NCI-H2029 treated with DMSO at 0.1 percent for 48 hours (cell line): Measurements from ENCODE around the gene FOXO3.

Experiments
- DNase-seq: peaks from one replicate; lab custom pipeline; 2025; lab: John Stamatoyannopoulos, UW

Gene FOXO3

DNA sequence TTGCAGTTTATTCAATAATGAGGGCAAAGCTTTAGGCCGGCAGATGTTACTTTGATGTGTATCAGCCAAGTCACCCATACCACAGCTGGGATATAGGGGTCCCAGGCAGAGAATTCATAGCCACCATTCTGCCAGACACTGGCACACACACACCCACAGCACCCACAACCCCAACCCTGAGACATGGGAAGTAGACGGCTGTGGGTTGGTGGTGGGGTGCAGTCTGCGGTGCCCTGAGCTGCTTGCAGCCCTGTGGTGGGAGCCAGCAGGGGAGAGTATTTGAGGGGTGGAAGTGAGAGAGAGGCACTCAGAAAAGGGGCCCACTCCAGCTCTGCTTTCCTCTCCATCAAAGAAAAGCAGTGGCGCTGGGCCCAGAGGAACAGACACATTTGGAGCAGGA lies 125.3 kb downstream of the FOXO3 start:
- DNase-seq = no peak

DNA sequence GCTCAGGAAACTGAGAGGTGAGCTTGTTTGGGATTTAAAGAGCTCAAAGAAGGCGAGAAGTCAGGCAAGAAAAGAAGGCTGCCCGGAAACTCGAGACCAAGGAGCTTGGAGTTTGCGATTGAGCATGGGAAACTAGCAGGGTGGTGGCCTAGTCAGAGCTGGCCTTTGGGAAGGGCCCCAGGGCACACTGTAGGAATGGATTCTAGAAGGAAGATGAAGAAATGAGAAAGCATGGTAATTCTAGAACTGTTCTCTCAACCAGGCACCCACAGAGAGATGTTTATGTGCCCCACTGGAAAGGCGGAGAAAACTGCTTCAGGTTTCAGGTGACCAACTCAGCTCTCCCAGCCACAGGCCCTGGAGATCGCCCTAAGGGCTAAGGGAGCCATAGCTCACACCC lies 126.2 kb downstream of the FOXO3 start:
- no peak for DNase-seq

DNA sequence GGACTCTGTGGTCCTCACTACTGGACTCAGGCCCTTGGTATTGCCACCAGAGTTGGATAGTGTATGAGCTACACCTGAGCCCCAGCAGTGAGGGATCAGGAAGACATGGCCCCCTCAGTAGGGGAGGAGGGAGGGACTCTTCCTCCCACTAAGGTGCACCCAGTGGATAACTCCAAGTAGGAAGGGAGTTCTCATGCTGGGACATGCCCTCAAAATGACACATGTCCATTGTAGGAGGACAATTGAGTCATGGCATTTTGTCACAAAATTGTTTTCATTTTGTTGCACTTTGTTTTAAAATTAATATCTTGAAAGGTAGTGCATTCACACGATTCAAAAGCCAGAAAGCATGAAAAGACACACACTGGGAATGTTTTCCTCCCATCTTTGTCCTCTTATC lies 127.2 kb downstream of the FOXO3 start:
- DNase-seq = no peak

DNA sequence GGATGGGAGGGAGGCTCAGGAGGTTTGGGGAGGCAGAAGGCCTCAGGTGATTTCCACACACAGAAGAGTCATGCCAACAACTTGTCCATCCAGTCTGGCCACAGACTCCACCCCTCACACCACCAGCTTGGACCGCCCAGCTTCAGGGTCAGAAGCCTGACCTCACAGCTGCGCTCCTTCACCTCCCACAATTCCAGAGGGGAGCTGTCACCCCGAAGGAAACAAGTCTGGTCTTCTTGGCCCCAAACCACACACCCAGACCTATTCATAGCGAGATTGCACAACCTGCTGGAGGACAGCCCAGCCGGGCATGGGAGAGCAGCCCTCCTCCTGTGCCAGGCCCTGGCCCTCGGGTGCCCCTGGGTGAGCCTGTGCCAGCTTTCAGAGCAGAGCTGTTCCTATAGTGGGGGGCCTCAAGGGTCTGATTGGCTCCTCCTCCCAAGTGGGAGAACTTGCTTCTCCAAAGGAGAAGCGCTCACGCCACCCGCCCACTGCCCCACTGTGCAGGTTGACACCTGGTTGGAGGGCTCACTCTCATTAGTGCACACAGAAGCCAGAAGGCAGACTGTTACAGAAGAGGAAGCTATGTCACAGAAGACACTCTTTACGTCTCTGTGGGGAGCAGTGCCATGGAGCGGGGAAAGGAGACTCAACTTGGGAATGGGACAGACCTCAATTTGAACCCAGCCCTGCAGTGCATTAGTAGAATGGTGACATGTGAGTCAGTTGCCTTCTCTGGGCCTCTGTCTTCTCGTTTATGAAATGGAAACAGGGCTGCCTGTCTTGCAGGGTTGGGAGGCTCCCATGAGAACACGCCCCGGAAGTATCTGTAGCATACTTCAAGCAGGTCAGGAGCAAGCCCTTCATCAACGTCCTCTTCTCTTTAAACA lies 128.8 kb downstream of the FOXO3 start:
- no peak for DNase-seq

DNA sequence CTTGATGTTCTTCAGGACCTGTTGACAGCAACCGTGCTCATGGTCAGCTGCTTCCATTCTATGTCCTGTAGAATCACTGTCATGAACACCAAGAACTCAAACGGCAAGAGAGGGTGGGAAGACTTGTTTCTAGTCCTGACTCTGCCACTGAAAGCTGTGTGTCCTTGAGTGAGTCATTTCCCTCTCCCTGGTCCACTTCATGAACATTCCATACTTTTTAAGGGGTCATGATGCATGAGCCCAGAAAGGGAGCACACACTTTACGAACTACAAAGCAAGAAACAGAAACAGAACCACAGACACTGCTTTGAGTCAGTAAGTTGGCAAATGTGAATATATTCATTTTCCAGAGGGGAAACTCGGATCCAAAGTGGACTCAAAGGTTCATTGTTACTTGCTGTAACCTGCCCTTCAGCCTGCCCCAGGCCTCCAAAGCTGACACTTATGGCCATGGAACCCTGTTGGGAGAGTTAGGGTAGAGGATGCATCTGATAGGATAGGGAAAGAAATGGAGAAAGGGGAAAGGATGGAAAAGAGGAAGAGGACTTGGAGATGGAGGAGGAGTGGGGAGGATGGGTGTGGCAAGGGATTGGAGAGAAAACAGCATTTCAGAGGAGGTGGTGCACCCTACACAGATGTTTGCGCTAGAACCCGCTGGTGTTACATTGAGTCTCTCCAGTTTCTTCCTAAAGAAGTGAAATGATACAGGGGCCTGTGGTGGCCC lies 129.8 kb downstream of the FOXO3 start:
- no peak for DNase-seq

DNA sequence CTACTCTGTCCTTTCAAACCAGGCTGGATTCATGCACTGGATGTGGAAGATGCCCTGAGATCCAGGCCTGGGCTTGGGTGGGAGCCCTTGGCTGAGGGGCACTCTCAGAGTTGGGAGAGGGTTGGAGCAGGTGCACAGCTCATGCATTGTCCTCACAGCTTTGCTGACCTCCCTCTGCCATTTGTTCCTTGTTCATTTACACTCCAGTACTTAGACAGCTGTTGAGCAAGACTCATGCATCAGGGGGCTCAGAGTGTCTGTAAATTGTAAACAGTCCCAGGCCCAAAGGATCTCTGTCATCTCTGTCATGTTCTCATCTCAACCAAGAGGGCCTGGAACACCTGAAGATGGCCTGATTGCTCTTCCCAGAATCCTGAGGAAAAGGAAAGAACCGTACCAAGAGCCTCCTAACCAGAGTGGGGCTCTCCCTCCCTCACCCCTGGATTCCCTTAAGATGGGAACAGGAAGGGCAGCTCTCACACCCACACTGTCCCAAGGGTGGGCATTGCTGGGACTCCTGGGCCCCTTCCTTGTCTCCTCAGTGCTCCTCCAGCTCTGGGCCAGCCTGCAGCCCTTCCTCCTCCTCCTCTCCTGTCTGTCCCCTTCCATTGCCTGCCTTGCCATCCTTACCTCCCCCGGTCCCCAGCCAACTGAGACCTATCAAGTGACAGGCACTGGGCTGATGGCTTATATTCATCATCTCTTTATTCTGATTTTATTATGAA lies 132.9 kb downstream of the FOXO3 start:
- no peak for DNase-seq

DNA sequence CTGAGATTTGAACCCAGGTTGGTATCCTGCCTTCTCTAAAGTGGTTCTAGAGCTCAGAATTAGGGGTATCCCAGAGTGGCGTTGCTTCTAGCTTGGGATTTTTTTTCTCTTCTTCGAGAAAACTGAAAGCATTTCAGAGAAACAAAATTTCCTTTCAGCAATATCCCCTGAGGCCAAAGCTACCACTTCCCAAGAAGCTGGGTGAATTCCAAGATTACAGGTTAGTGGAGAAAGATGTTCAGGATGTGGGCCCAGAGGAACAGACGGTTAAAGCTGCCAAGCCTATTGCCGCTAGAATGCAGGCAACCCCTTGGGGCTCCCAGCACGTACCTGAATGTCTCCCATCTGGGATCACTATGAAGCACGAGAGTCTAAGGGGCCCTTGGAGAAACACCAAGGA lies 134.1 kb downstream of the FOXO3 start:
- no peak for DNase-seq

DNA sequence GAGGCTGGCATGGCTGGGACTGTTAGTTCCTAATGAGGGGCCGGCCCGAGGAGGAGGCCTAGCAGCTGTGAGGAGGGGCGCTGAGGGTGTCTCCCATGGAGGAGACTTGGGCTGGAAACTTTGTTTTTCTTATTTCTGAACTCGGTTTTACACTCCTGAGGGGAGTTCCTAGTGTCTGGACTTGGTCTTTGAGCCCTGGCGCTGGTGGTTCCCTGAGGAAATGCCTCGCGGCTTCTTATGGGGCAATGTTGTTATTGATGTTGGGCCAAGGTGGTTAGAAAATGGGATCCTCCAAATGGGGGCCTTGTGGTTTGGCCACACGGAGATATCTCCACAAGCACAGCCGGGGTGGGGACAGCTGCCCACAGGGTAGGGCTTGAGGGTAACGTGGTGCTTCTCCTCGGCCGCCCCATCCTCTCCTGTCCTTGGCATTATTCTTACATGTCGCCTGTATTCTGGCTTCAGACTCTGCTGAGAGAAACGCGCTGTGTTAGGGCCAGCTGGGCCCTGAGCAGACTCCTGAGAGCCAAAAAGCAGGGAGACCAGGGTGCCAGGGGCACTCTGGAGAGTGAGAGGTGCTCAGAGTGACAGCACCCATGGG lies 136.9 kb downstream of the FOXO3 start:
- no peak for DNase-seq

DNA sequence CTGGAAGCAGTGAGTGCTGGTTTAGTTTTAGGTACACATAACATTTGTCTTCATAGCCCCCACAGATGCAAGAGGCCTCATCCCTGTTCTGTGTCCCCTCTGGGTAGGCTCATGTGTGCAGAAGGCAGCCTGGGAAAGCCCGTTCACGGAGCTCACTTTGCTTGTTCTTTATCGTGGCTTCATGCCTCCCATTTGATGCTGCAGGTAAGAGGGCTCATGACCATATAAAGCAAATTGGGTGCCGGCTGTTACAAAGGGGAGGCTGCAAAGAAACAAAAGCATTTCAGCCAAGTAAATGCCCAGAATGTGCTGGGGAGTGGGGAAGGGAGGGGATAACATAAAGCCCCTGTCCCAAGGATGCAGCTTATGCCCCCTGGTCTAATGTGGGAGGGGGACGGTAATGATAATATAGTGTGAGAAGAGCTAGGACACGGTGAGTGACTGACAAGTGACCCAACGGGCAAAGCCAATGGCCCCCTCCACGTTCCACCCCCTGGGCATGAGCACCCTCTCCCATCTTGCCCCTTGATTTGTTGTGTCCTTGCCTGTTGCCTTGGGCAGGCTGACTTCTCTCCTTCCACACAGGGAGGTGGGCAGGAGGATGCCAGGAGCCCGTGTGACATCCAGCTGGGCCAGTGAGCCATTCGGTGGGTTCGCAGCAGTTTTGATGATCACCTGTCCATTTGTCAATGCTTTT lies 138.0 kb downstream of the FOXO3 start:
- no peak for DNase-seq

DNA sequence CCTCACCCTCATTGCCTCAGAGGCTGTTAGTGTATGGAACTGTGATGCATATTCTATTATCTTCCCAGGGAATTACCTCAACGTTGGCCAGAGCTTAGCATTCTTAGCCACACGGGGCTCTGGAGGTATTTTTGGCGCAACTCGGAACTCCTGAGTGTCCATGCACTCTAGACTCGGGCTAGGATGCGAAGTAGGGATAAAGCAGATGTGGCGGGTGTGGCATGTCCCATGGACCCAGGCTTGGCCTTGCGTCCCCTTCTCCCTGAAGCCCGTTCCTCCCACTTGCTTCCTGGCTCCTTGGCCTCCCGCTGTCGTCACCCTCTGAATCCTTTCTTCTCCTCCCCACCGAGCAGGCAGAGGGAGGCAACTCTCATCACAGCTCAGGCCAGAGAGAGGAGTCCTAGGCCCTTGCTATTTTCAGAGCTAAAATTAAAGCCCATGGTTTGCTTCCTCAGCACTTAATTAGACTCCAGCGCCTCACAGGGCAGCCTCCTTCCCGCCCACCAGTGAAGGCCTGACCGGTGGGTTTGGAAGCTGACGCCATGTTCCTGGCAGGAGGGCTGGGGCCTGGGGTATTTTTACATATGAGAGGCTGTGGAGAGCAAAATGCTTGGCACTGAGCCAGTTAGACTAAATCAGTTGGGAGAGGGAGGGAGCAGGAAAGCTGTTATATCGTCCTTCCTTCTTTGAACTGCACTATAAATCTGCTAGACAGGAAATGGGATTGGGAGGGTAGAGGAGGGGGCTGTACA lies 138.7 kb downstream of the FOXO3 start:
- DNase-seq = peak; percentile 51

DNA sequence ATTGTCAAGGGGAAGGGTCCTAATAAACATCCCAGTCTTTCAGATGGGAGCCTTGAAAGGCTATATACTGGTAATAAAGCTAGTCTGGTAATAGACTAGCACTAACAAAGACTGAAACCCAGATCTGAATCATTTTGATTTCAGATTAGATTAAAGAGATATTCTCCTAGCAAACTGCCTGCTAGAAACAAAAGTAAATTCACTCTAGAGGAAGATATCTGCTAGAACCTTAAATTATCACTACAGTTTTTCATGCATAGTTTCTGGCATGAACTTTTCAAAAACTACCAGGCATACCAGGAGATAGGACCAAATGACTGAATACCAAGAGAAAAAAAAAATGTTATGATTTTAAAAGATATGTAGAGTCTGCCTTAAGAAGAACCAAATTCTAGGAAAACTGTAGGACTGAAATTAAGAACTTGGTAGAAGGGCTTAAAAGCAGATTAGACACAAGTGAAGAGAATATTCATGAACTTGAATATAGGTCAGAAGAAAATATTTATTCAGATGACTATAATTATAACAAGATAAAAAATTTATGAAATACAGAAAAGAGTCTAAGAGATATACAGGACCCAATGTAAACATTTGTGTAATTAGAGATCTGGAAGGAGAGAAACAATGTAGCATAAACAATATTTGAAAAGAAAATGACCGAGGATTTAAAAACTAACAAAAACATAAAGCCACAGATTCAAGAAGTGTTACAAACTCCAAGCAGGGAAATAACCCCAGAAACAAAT lies 141.6 kb downstream of the FOXO3 start:
- no peak for DNase-seq

DNA sequence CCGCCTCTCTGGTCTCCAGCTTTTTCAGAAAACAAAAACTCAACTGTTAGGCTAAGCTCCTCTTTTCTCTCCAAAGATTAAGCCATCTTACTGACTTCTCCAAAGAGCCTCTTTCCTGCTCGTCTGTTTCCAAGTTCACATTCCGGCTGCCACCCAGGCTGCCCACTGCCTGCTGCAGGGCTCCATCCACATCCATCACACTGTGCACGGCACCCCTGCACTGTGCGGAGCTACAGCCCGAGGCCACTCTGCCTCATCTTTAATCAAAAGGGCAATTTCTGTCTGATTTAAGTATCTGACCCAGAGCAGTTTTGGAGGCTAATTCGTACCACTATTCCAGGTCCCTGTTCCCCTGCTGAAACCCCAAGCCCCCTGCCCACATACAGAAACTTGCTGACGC lies 145.9 kb downstream of the FOXO3 start:
- DNase-seq = no peak

DNA sequence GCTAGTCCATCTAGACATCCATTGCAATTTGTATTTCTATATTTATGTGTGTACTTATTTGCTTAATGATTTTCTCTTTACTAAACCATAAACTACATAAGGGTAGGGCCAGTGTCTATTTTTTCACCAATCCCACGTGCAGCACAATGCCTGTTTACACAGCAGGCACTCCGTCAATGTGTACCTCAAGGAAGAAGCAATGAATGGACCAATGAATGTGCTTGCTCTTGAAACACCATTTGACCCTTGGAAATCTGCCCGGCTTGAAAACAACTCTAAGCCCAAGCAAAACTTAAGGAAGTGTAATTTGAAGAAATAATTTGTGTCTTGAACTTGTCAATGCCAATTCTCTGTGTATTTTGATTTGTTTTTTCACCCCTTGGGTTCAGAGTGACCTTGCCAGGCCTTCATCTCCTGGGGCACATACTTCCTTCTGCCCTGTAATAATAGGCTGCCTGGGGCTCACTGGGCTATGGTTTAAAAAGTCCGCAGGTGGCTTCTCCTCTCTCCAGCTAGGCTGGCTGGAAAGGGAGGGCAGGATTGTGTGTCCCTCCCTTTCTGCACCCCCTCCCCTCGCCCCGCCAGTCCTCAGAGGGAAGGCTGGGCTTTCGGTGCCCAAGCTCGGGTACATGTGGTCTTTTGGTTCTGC lies 146.7 kb downstream of the FOXO3 start:
- peak; percentile 39 for DNase-seq

DNA sequence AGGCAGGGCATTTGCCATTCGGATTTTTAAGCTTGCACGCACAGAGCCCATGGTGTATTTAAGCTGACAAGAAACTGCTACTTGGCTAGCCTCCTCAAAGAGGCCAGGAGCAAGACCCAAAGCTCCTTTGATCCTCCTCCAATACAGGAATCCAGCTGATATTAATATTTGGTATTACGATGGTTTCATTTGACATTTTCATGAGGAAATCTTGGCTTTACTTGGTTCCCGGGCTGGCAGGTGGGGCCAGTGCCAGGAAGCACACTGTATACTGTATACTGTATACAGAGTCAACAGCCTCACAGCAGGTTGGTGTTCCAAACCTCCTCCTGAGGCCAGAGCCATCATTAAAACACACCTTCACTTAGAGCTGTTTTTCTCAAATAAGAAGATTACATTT lies 149.3 kb downstream of the FOXO3 start:
- DNase-seq = no peak

DNA sequence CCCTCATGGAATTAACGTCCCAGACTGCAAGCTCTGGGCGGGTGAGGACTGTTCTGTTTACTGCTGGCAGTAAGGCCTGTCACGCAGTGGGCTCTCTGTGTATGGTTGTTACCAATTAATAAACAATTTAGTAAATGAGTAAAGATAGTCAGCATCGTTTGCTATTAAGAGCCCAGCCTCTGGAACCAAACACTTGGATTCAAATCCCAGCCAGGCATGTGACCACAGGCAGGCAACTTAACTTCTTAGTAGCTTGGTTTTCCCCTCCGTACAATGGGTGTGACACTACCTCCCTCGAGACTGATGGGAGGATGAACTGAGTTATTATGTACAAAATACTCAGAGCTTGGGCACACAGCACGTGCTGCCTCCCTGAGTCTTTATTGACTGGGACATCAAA lies 149.8 kb downstream of the FOXO3 start:
- no peak for DNase-seq

DNA sequence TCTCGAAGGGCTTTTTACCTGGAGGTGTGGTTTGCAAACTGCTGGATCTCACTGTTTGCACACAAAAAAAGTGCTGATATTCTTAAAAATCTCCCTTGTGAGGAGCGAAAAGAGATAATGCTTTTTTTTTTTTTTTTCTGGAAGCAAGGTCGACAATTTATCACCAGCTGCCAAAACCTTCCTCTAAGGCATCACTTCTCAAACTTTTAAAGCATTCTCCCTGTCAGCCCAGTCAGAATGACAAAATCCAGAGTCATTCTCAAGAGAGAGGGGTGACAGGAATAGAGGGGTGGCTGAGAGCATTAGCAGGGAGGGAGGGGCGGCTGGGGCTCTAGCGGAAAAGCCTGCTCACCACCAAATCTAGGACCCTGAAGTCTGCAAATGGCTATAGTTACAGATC lies 150.4 kb downstream of the FOXO3 start:
- DNase-seq = no peak

DNA sequence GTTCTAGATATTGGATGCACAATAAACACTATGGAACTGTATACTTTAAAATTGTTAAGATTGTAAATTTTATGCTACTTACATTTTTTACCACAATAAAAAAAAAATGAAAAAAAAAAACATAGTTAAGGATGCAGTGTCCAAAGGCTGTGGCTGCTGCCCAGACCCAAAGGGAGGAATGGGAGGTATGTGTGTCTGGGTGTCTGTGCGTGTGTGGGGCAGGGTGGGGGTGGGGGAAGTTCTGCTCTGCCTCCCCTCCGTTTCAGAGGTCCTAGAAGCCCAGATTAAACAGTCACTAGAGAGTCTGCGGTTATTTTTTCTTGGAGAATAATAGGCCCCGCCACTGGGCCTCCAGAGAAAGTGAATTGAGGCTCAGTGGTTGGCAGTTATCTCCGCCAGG lies 151.1 kb downstream of the FOXO3 start:
- DNase-seq = no peak

DNA sequence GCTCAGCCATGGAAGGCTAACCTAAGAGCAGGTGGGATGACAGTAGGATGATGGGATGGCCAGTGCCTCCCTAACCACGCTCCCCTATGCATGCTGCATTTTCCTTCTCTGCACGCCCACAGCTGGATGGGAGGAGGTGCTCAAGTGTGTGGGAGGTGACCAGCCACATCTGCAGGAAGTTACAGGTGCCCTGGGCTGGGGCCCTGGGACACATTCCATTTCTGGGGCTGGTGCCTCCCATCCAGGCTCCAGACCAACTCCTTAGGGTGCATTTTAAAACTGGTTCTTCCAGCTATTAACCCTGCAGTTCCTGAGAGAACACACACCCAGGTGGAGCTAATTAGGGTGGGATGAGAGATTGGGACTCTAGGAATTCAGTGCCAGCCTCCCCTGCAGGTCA lies 152.2 kb downstream of the FOXO3 start:
- no peak for DNase-seq

DNA sequence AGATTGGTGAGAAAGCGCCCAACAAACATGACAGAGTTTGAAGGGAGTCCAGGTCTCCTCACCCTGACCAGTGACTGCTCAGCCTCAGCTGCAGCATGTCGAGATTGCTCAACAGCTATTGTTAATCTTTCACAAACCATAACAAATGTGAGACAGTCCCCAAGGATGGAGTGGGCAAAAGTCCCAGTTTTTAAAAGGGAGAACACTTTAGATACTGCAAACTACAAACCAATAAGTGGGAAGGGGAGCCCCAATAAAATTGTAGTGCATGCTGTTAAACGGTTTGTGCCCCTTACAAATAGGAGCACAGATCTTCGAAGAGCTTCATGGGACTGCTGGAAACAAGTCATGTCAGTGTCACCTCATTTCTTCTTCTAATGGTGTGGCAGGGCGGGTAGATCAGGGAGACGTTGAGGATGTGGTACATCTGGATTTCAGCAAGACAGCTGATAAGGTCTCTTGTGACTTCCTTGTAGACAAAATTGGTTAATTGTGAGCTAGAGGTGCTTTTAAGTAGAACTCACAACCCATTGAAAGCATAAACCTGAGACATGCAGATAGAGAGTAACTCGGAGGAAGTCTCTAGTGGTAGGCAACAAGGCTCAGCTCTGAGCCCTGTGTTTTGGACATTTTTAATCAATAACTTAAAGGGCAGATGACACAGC lies 153.5 kb downstream of the FOXO3 start:
- DNase-seq = no peak
